ENCODE results near the gene NT5E.
"Not testable (repeated sequence)": the region's sequence is repeated elsewhere in the genome, so short reads cannot be mapped to it uniquely, and the experiment has no call there.

The NT5E gene

DNA sequence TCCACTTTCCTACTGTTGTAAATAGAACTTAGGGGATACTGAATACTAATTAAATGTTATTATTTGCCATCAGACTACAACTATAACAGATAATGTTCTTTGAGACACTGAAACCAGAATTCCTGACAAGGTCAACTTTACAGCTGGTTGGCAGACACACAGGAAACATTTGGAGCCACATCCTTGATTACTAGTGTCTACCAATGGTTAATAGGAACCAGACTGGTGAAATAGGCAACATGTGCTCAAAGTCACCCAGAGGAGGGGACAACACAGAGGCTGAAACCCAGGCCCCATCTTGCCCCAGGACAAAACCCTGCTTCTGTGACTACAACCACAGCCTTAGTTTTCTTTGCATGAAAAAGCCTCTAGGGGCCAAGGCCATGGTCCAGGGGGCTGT lies 47.8 kb upstream of the NT5E start:
- no peak overlapping the region for H3K27ac ChIP-seq (ENCODE audit: low read depth, low read length)
- H3K4me3 ChIP-seq (ENCODE audit: insufficient read depth, low read length, poor library complexity, severe bottlenecking) = no peak overlapping the region
- no peak for TF ChIP-seq EZH2phosphoT487 (conservative IDR thresholded peaks at IDR 0.05; ENCODE audit: low read length)
- TF ChIP-seq, protein P1, sequence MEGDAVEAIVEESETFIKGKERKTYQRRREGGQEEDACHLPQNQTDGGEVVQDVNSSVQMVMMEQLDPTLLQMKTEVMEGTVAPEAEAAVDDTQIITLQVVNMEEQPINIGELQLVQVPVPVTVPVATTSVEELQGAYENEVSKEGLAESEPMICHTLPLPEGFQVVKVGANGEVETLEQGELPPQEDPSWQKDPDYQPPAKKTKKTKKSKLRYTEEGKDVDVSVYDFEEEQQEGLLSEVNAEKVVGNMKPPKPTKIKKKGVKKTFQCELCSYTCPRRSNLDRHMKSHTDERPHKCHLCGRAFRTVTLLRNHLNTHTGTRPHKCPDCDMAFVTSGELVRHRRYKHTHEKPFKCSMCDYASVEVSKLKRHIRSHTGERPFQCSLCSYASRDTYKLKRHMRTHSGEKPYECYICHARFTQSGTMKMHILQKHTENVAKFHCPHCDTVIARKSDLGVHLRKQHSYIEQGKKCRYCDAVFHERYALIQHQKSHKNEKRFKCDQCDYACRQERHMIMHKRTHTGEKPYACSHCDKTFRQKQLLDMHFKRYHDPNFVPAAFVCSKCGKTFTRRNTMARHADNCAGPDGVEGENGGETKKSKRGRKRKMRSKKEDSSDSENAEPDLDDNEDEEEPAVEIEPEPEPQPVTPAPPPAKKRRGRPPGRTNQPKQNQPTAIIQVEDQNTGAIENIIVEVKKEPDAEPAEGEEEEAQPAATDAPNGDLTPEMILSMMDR (IDR thresholded peaks at IDR 0.05; ENCODE audit: insufficient read depth, low read length, poor library complexity, severe bottlenecking) = no peak
- H3K9ac ChIP-seq (ENCODE audit: low read length) = no peak overlapping the region
- no peaks in the 10 kb centered on the region for H3K79me2 ChIP-seq (ENCODE audit: insufficient read depth, low read length)
- no peak overlapping the region for H2AFZ ChIP-seq (ENCODE audit: low read depth, low read length, severe bottlenecking)
- H3K27me3 ChIP-seq (ENCODE audit: low read length) = no peaks in the 10 kb centered on the region
- H3K9me2 ChIP-seq (replicated peaks; ENCODE audit: insufficient read depth, low read length) = no peaks in the 10 kb centered on the region
- H3K4me2 ChIP-seq (ENCODE audit: low read depth, low read length, poor library complexity, severe bottlenecking) = no peak overlapping the region
- no peaks in the 10 kb centered on the region for H4K20me1 ChIP-seq (ENCODE audit: low read depth, low read length)
- H3F3A ChIP-seq (ENCODE audit: insufficient read depth) = no peaks in the 10 kb centered on the region
- no peaks in the 10 kb centered on the region for H3K36me3 ChIP-seq (ENCODE audit: low read length)
- no peaks in the 10 kb centered on the region for H3K9me3 ChIP-seq (ENCODE audit: insufficient read depth, low read length)

DNA sequence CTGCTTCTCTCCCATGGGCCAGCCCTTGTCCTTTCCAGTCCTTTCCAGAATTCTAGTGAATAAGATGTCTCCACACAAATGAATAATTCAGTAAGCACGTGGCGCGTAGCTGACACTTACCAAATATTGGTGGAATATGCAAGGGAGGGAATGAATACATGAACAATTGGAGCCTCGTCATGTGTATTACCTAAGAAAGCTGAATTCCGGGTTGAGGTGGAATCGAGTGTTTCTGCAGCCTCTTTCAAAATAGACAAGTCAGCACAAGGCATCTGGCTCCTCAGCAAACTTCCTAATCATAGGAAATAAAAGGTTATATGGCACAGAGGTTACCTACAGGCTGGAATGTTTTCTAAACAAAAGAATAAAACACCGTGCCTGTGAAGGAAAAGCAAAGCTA lies 47.0 kb upstream of the NT5E start:
- H3K9ac ChIP-seq (ENCODE audit: low read length) = no peak overlapping the region
- H3K4me3 ChIP-seq (ENCODE audit: insufficient read depth, low read length, poor library complexity, severe bottlenecking) = no peak overlapping the region
- H3K27ac ChIP-seq (ENCODE audit: low read depth, low read length) = no peak overlapping the region
- H2AFZ ChIP-seq (ENCODE audit: low read depth, low read length, severe bottlenecking) = no peak overlapping the region
- H3K36me3 ChIP-seq (ENCODE audit: low read length) = no peaks in the 10 kb centered on the region
- no peaks in the 10 kb centered on the region for H3K79me2 ChIP-seq (ENCODE audit: insufficient read depth, low read length)
- no peaks in the 10 kb centered on the region for H3K27me3 ChIP-seq (ENCODE audit: low read length)
- no peaks in the 10 kb centered on the region for H4K20me1 ChIP-seq (ENCODE audit: low read depth, low read length)
- H3F3A ChIP-seq (ENCODE audit: insufficient read depth) = no peaks in the 10 kb centered on the region
- H3K9me2 ChIP-seq (replicated peaks; ENCODE audit: insufficient read depth, low read length) = no peaks in the 10 kb centered on the region
- no peaks in the 10 kb centered on the region for H3K9me3 ChIP-seq (ENCODE audit: insufficient read depth, low read length)
- no peak overlapping the region for H3K4me2 ChIP-seq (ENCODE audit: low read depth, low read length, poor library complexity, severe bottlenecking)
- no peak for TF ChIP-seq EZH2phosphoT487 (conservative IDR thresholded peaks at IDR 0.05; ENCODE audit: low read length)
- TF ChIP-seq, protein P1 (IDR thresholded peaks at IDR 0.05; ENCODE audit: insufficient read depth, low read length, poor library complexity, severe bottlenecking) = no peak

DNA sequence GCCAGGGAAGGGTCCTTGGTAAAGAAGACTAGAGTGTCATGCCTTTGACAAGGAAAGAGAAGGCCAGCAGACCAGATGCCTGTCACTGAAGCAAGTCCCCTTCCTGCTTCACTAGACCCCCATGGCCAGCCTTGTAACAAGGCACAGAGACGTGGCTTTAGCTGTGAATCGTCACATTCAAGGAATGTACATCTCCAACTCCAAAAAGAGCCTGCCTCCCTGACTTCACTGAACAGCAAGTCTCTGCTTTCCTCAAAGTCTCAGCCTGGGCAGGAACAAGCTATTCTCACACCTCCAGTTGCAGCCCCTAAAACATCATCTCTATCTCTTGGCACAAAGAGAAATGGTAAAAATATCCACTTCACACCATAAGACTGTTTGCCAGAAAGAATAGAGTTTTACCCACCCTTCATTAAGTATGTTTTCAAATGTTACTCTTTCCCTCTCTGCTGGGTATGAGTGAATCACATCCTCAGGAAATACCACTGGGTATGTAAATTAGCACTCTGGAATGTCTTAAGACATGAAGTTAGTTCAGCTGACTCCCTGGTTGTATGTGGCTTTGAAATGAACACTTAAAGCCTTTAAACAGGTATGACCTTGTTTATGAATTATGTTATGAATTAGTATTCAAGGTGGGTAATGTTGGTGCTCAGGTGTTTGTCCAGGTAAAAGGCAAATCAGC lies 46.4 kb upstream of the NT5E start:
- Histone ChIP-seq H3K4me3 (ENCODE audit: insufficient read depth, low read length, poor library complexity, severe bottlenecking) (no peak overlapping the region), H3K9ac (ENCODE audit: low read length) (no peak overlapping the region), H3K79me2 (ENCODE audit: insufficient read depth, low read length) (no peaks in the 10 kb centered on the region), H3F3A (ENCODE audit: insufficient read depth) (no peaks in the 10 kb centered on the region), H3K36me3 (ENCODE audit: low read length) (no peaks in the 10 kb centered on the region), H3K27ac (ENCODE audit: low read depth, low read length) (no peak overlapping the region), H2AFZ (ENCODE audit: low read depth, low read length, severe bottlenecking) (no peak overlapping the region), H4K20me1 (ENCODE audit: low read depth, low read length) (no peaks in the 10 kb centered on the region), H3K4me2 (ENCODE audit: low read depth, low read length, poor library complexity, severe bottlenecking) (no peak overlapping the region), H3K9me3 (ENCODE audit: insufficient read depth, low read length) (no peaks in the 10 kb centered on the region), H3K9me2 (replicated peaks; ENCODE audit: insufficient read depth, low read length) (no peaks in the 10 kb centered on the region), H3K27me3 (ENCODE audit: low read length) (no peaks in the 10 kb centered on the region)
- TF ChIP-seq, protein P1 (IDR thresholded peaks at IDR 0.05; ENCODE audit: insufficient read depth, low read length, poor library complexity, severe bottlenecking) = no peak
- no peak for TF ChIP-seq EZH2phosphoT487 (conservative IDR thresholded peaks at IDR 0.05; ENCODE audit: low read length)

DNA sequence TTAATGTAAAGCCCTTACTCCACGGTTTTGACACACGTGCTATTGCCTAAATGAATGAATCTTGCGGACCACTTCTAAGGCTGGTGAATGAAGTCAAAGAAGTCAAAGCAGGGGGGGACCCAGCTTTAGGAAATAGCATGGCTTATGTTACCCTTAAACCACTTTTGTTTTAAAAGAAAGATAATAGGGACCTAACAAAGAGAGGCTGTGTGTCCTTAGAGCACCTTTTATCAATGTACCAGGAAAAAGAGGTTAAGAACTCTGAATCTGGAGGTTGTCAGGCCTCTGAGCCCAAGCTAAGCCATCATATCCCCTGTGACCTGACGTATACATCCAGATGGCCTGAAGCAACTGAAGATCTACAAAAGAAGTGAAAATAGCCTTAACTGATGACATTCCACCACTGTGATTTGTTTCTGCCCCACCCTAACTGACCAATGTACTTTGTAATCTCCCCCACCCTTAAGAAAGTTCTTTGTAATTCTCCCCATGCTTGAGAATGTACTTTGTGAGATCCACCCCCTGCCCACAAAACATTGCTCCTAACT lies 45.8 kb upstream of the NT5E start:
- not testable (repeated sequence) for H3K4me2 ChIP-seq (ENCODE audit: low read depth, low read length, poor library complexity, severe bottlenecking); H3K27me3 ChIP-seq (ENCODE audit: low read length); H4K20me1 ChIP-seq (ENCODE audit: low read depth, low read length); H3K9me3 ChIP-seq (ENCODE audit: insufficient read depth, low read length); H3K79me2 ChIP-seq (ENCODE audit: insufficient read depth, low read length); H3F3A ChIP-seq (ENCODE audit: insufficient read depth); H3K4me3 ChIP-seq (ENCODE audit: insufficient read depth, low read length, poor library complexity, severe bottlenecking); H3K36me3 ChIP-seq (ENCODE audit: low read length); H3K9me2 ChIP-seq (replicated peaks; ENCODE audit: insufficient read depth, low read length); H3K9ac ChIP-seq (ENCODE audit: low read length); H2AFZ ChIP-seq (ENCODE audit: low read depth, low read length, severe bottlenecking); H3K27ac ChIP-seq (ENCODE audit: low read depth, low read length)
